Muscle layer of colon (tissue), 2 donors: ENCODE measurements around the gene PTCH2.

Source experiments
- H3K27ac ChIP-seq: one replicate; pipeline ENCODE4 v1.7.0; 2013; ENCODE audit warnings: low read depth, mild to moderate bottlenecking, low read length, moderate library complexity
- H3K27me3 ChIP-seq, 2 donors: one replicate each; pipeline ENCODE4 v1.7.0; 2013; ENCODE audit warnings: low read length in 2 of 2, mild to moderate bottlenecking in 2 of 2; ENCODE audit not compliant: insufficient read depth in 2 of 2, control insufficient read depth in 1 of 2
- H3K36me3 ChIP-seq: one replicate; pipeline ENCODE4 v1.7.0; 2013; ENCODE audit warnings: mild to moderate bottlenecking, low read length; ENCODE audit not compliant: insufficient read depth
- H3K4me1 ChIP-seq: one replicate; pipeline ENCODE4 v1.7.0; 2013; ENCODE audit warnings: mild to moderate bottlenecking, low read length; ENCODE audit not compliant: insufficient read depth
- H3K4me3 ChIP-seq, 2 donors: one replicate each; pipeline ENCODE4 v1.7.0; 2013; ENCODE audit warnings: low read length in 2 of 2, low read depth in 1 of 2, mild to moderate bottlenecking in 1 of 2, moderate library complexity in 1 of 2
- H3K9ac ChIP-seq: one replicate; pipeline ENCODE4 v1.7.0; 2013; ENCODE audit warnings: low read length
- H3K9me3 ChIP-seq: one replicate; pipeline ENCODE4 v1.7.0; 2013; ENCODE audit warnings: mild to moderate bottlenecking, low read length
- donor health status: abdominal sarcoma.
- donor health status: Adenocarcinoma of cecum.

Gene PTCH2, protein sequence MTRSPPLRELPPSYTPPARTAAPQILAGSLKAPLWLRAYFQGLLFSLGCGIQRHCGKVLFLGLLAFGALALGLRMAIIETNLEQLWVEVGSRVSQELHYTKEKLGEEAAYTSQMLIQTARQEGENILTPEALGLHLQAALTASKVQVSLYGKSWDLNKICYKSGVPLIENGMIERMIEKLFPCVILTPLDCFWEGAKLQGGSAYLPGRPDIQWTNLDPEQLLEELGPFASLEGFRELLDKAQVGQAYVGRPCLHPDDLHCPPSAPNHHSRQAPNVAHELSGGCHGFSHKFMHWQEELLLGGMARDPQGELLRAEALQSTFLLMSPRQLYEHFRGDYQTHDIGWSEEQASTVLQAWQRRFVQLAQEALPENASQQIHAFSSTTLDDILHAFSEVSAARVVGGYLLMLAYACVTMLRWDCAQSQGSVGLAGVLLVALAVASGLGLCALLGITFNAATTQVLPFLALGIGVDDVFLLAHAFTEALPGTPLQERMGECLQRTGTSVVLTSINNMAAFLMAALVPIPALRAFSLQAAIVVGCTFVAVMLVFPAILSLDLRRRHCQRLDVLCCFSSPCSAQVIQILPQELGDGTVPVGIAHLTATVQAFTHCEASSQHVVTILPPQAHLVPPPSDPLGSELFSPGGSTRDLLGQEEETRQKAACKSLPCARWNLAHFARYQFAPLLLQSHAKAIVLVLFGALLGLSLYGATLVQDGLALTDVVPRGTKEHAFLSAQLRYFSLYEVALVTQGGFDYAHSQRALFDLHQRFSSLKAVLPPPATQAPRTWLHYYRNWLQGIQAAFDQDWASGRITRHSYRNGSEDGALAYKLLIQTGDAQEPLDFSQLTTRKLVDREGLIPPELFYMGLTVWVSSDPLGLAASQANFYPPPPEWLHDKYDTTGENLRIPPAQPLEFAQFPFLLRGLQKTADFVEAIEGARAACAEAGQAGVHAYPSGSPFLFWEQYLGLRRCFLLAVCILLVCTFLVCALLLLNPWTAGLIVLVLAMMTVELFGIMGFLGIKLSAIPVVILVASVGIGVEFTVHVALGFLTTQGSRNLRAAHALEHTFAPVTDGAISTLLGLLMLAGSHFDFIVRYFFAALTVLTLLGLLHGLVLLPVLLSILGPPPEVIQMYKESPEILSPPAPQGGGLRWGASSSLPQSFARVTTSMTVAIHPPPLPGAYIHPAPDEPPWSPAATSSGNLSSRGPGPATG

DNA sequence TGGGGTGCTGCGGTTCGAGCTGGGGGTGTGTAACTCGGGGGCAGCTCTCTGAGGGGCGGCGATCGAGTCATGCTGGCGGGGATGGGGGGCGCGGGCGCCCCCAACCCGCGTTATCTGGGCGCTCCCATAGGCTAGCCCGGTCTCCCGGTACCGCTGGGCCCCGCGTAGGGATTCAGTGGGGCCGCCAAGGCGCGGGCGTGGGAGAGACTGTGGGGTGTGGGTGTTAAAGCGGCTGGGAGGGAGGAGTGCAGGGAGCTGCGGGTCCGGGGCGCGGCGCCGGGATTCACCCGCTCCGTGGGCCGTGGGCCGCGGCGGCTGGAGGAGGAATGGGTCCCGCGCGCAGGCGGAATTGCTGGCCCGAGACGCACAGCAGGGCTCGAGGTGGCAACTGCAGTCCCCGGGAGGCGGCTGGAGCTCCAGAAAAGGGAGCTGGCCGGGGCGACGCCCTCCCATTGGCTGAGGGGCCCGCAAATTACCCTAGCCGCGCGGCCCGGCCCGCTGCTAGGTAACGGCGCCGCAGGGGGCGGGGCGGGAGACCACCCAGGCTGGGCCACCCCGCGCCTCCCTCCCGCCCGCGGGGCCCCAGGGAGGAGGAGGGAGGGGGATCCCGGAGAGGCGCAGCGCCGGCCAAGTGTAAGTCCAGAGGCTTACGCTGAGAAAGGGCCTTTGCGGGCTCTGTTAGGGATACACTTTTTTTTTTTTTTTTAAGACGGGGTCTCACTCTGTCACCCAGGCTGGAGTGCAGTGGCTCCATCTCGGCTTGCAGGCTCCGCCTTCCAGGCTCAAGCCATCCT, at the start of gene PTCH2:
Gene PTCH2 (minus strand): TSS at position 392 of the 794 bp plus-strand sequence. CDS start 321 bp downstream, at position 71.
- H3K27ac ChIP-seq: peak within 1 kb of the TSS; percentile 57
- H3K9ac ChIP-seq: no peak within 1 kb of the TSS
- no peaks in the 10 kb centered on the region for H3K36me3 ChIP-seq
- H3K9me3 ChIP-seq: no peaks in the 10 kb centered on the region
- H3K4me3 ChIP-seq: peak within 1 kb of the TSS; percentile 66 to 68
- no peaks in the 10 kb centered on the region for H3K4me1 ChIP-seq
- H3K27me3 ChIP-seq: no peaks in the 10 kb centered on the region

DNA sequence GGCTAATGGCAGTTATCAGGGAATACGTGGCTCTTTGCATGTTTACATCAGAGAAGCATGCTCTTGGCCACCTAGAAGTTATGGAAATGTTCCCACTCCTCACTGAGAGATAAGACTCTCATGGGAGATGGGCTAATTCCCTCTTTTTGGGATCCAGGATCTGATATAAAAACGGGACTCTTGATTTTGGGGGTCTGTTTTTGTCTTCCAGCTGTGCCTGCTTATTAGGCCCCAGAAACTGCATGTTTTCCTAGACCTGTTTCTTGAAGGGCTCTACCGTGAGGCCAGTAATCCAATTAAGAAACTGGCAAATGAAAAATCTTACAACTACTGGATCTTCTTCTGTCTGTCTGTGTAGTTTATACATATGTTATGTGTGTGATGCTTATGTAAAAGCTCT, 47.0 kb upstream of the PTCH2 start:
- H3K36me3 ChIP-seq: no peaks in the 10 kb centered on the region
- H3K4me3 ChIP-seq: no peak overlapping the region
- no peaks in the 10 kb centered on the region for H3K27me3 ChIP-seq
- H3K27ac ChIP-seq: no peak overlapping the region
- peaks cover under 1% of the 10 kb centered on the region for H3K4me1 ChIP-seq
- H3K9ac ChIP-seq: no peak overlapping the region
- no peaks in the 10 kb centered on the region for H3K9me3 ChIP-seq

GRCh38 chr1:44885406-44885805, 42.4 kb upstream of the PTCH2 start:
- Histone ChIP-seq H3K36me3 (peaks cover 5% of the 10 kb centered on the region), H3K27me3 (no peaks in the 10 kb centered on the region), H3K9me3 (no peaks in the 10 kb centered on the region), H3K9ac (no peak overlapping the region), H3K4me1 (peaks cover 9% of the 10 kb centered on the region), H3K4me3 (no peak overlapping the region), H3K27ac (no peak overlapping the region)

GRCh38 chr1:44884746-44885145, 41.7 kb upstream of the PTCH2 start:
- H3K9me3 ChIP-seq: no peaks in the 10 kb centered on the region
- H3K27me3 ChIP-seq: no peaks in the 10 kb centered on the region
- peaks cover 9% of the 10 kb centered on the region for H3K4me1 ChIP-seq
- peaks cover 10% of the 10 kb centered on the region for H3K36me3 ChIP-seq
- H3K9ac ChIP-seq: no peak overlapping the region
- no peak overlapping the region for H3K27ac ChIP-seq
- H3K4me3 ChIP-seq: no peak overlapping the region

GRCh38 chr1:44881011-44881632, 38.1 kb upstream of the PTCH2 start:
- Histone ChIP-seq H3K36me3 (peaks cover 17% of the 10 kb centered on the region), H3K27me3 (no peaks in the 10 kb centered on the region), H3K27ac (no peak overlapping the region), H3K4me1 (peaks cover 9% of the 10 kb centered on the region), H3K9ac (no peak overlapping the region), H3K9me3 (no peaks in the 10 kb centered on the region), H3K4me3 (no peak overlapping the region)

GRCh38 chr1:44874155-44874554, 31.1 kb upstream of the PTCH2 start:
- Histone ChIP-seq H3K4me1 (no peaks in the 10 kb centered on the region), H3K4me3 (no peak overlapping the region), H3K9me3 (no peaks in the 10 kb centered on the region), H3K27ac (no peak overlapping the region), H3K9ac (no peak overlapping the region), H3K27me3 (no peaks in the 10 kb centered on the region), H3K36me3 (peaks cover 13% of the 10 kb centered on the region)

- Histone ChIP-seq H3K9me3 (no peaks in the 10 kb centered on the region), H3K36me3 (peaks cover 18% of the 10 kb centered on the region), H3K4me3 (no peak overlapping the region), H3K27ac (no peak overlapping the region), H3K4me1 (no peaks in the 10 kb centered on the region), H3K9ac (no peak overlapping the region), H3K27me3 (no peaks in the 10 kb centered on the region)
Observed at GRCh38 chr1:44870096-44870495, 27.0 kb upstream of the PTCH2 start.

- Histone ChIP-seq H3K27me3 (no peaks in the 10 kb centered on the region), H3K27ac (no peak overlapping the region), H3K36me3 (peaks cover 12% of the 10 kb centered on the region), H3K9me3 (no peaks in the 10 kb centered on the region), H3K4me1 (no peaks in the 10 kb centered on the region), H3K4me3 (no peak overlapping the region), H3K9ac (no peak overlapping the region)
Observed at GRCh38 chr1:44867801-44868200, 24.7 kb upstream of the PTCH2 start.

DNA sequence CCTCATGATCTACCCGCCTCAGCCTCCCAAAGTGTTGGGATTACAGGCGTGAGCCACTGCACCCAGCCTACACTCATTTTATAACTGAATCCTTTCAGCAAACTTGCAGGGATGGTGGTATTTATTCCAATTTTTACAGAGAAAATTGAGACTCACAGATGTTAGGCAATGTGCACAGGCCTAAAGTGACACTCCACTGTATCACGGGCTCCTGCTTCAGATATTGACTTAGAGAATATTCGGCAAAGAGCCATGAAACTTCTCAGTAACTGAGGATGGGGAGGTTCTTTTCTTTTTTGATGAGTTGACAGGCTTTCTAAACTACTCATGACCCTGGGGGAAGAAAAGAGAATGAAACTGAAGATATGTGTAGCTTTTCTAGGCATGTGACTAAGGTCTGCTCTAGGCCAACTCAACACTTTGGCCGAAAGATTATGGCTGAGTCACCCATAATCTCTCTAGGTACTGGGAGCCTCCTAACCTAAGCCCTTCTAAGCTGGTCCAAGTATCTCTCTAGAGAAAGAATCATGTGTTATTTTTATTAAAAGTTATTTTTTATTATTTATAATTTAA, 19.9 kb upstream of the PTCH2 start:
- H3K27ac ChIP-seq: no peak overlapping the region
- no peak overlapping the region for H3K4me3 ChIP-seq
- peaks cover 6% of the 10 kb centered on the region for H3K36me3 ChIP-seq
- H3K9me3 ChIP-seq: no peaks in the 10 kb centered on the region
- peaks cover 4% of the 10 kb centered on the region for H3K4me1 ChIP-seq
- no peaks in the 10 kb centered on the region for H3K27me3 ChIP-seq
- no peak overlapping the region for H3K9ac ChIP-seq

DNA sequence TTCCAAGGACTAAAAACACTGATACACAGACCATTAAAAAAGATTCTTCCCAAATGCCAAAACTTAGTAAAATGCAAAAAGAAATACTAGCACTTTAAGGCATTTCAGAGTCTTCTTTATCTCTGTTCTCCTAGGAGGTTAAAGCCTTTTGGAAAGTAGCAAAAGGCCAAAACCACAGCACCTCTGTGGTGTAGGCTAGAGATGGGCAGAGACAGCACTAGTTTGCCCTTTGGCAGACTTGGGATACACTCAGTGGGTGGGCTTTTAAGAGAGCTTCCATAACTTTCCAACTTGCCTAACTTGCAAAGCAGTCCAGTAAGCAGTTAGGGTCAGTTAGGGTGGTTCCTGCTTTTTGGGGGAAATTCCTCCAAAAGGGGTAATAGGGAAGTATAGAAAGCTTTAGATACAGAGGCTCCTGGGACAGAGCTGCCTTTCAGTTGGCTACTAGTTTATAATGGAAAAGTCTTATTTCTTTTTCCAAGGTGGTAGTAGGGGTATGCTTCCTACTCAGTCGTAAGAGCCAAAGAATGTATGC, 17.9 kb upstream of the PTCH2 start:
- no peaks in the 10 kb centered on the region for H3K36me3 ChIP-seq
- H3K9me3 ChIP-seq: no peaks in the 10 kb centered on the region
- no peak overlapping the region for H3K27ac ChIP-seq
- no peak overlapping the region for H3K4me3 ChIP-seq
- H3K27me3 ChIP-seq: no peaks in the 10 kb centered on the region
- no peak overlapping the region for H3K9ac ChIP-seq
- peaks cover 4% of the 10 kb centered on the region for H3K4me1 ChIP-seq
